ENCODE data around the gene TLCD3A.
"Not testable (repeated sequence)": the region's sequence is repeated elsewhere in the genome, so short reads cannot be mapped to it uniquely, and the experiment has no call there.

The TLCD3A gene

DNA sequence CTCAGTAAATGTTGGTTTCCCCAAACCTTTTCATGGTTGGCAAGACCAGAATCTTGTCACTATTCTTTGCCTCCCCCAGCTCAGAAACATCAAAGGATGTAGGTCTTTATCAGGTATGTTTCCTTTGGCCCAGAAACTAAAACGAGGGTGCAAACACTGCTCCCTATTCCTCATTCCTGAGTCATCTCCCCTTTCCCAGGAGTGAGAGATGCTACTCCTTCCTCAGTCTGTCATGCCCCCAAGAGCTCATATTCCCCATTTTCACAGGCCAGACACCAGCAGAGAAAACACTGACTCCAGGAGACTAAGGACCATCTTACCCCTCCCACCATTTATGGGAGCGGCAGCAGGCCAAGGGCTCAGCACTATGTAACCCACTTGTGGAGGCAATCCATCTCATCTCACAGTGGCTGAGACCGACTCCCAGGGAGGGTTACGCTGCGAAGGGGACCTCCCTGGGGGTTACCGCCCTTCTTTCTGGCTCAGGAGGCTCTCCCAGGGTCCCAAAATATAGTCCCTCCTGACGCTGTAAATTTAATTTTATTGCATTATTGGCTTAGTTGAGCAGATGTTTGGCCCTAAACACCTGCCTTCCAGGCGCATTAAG is 18.1 kb downstream of the TLCD3A start:
- no peak for DNase-seq

- DNase-seq = peak; percentile 63
Observed at GRCh38 chr17:751269-752001, 19.0 kb downstream of the TLCD3A start.

DNA sequence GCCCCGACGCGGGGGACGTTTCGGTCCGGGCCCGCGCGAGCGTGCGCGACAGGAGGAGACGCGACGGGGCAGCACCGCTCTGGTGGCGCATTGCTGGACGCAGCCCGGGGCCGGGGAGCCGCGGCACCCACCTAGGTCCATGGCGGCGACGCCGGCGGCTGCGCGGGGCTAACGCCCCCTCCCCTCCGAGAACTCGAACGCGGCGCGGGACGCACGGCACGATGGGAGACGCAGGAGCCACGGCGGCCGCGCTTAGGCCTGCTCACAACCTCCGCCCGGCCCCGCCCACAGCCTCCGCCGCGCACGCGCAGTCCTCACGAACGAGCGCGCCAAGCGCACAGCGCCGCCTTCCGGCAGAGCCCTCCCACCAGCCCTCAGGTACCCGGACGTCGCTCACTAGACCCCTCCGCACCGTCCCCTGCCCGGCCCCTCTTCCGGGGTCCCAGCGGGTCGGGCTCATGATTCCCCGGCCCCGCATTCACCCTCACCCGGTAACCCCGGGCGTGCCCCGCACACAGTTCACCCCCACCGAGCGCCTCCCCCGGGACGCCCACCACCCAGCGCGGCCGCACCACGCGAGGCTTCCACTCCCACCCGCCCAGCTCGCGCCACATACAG is 19.7 kb downstream of the TLCD3A start, which contains the start of gene GEMIN4:
Gene GEMIN4 (minus strand): TSS at position 263 of the 618 bp plus-strand sequence. CDS start 122 bp downstream, at position 141.
- DNase-seq = peak; percentile 95

DNA sequence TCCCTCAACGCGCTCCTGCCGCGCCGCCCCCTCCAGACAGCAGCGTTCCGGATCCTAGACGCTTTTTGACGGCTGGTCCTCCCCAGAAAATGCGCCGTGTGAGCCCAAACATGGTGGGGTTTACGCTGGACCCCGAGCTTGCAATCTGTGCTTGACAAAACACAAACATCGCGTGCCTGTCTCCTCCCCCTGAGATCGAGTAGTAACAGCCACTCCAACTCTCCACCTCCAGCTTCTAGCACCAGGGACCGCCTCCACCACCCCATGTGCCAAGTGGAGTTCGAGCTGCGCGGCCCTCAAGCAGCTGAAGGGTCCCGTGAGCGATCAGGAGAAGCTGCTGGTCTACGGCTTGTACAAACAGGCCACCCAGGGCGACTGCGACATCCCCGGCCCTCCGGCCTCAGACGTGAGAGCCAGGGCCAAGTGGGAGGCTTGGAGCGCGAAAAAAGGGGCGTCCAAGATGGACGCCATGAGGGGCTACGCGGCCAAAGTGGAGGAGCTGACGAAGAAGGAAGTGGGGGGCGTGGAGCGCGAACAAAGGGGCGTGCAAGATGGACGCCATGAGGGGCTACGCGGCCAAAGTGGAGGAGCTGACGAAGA is 20.3 kb downstream of the TLCD3A start:
- no peak for DNase-seq

- DNase-seq = no peak
Observed at GRCh38 chr17:753418-753817, 21.0 kb downstream of the TLCD3A start.

GRCh38 chr17:755319-755961 is 23.0 kb downstream of the TLCD3A start:
- DNase-seq = not testable (repeated sequence)

DNA sequence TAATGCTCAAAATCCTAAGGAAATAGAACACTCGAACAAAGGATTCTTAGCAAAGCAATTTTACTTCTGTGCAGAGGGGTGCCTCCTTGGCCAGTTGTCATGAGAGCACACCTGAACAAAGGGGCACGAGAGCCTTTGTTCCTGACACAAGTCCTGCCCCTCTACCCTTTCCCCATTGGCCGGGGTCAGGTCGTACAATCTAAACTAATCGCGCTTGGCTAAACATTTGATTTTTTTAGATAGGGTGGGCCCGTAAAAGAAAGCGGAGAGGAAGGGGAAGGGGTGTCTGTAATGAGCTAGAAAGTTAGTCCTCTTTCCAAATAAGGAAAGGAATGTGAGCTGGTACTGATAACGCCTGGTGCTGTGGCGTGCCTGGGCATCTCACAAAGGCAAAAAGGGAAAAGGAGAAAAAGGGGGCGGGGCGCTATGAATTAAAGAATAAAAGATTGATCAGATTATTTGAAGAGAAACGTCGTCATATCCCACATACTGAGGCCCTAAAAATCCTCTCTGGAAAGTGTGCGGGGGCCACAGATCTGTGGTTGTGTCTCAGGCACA is 23.7 kb downstream of the TLCD3A start:
- DNase-seq = not testable (repeated sequence)

DNA sequence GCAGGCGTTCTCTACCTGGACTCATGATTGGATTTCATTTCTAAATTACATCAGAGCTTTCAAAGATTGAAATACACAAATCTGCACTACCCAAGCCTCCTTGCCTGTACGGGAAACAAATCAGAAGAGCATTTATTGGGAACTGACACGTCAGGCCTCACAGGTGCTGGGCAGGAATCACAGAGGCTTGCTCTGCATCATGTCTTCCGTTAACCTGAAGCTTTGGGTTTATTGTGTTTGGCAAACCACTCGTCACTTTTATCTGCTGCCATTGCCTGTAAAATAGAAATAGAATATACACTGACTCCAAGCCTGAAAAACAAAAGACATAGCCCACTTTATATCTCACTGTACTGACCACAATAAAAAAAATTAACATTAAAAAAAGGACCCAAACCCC is 27.6 kb downstream of the TLCD3A start:
- DNase-seq = no peak

GRCh38 chr17:760371-760770 is 28.0 kb downstream of the TLCD3A start:
- DNase-seq = no peak

DNA sequence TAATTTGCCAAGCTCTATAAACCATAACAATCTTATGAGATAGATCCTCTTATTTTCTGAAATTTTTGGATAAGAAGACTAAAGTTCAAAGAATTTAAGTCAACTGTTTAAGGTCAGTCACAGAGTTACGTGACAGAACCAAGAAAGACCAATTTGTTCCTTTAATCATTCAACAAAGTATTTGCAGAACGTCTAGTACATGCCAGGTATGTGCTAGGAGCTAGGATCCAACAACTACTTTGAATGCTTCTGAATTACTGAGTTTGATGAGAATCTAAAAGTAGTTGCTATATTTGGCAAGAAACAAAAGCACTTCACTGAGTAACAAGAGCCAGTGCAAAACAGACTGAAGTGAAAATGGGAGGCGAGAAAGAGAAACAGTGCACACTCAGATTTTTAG is 34.7 kb downstream of the TLCD3A start:
- no peak for DNase-seq

- no peak for DNase-seq
Observed at GRCh38 chr17:773016-773415, 40.6 kb downstream of the TLCD3A start.

- DNase-seq = no peak
Observed at GRCh38 chr17:773467-774312, 41.3 kb downstream of the TLCD3A start.

DNA sequence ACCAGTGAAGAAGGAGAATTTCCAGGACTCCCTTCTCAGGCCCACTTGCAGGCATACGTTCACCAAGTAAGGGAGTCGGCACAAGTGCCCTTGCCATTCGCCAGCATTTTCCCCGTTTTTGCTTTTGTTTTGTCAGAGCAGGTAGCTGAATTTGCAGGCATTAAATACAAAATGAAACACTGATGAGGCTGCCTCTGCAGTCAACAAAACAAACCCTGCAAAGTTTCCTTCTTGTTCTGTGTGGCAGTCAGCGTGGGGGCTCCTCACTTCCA is 41.9 kb downstream of the TLCD3A start:
- DNase-seq = no peak

- no peak for DNase-seq
Observed at GRCh38 chr17:778096-778495, 45.7 kb downstream of the TLCD3A start.

DNA sequence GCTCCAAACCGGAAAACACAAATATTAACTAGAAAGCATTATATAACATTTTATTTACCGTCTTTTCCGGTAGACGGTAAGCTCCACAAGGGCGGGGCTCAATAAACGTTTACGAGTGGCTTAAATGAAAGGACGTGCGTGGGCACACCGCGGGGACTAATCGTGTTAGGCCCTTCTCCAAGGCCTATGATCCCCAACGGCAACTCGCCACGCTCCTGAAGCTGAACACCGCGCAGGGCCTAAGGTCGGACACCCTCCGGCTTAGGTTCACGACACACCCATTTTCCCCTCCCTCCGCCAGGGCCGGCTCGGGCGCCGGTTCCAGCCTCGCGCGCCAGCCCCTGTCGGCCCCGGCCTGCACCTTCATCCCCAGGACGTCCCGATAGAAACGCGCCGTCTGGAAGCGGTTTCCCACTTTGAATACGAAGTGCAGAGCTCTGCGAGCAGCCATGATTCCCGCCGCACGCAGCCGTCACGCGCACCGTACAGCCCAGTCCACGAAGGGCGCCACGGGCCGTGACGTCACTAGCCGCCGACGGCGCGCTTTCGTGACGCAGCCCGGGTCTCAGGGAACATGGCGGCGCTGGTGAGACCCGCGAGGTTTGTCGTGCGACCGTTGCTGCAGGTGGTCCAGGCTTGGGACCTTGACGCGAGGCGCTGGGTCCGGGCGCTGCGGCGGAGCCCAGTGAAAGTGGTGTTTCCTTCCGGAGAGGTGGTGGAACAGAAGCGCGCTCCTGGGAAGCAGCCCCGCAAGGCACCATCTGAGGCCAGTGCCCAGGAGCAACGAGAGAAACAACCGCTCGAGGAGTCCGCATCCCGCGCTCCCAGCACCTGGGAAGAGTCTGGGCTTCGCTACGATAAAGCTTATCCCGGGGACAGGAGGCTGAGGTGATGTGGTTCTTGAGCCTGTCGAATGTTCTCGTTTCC is 49.7 kb downstream of the TLCD3A start, which contains the start of the genes GLOD4 and MRM3:
Gene GLOD4 (minus strand): TSS at position 476 of the 927 bp plus-strand sequence. CDS start 25 bp downstream, at position 451.
Gene MRM3 (plus strand): TSS at position 549 of the 927 bp plus-strand sequence. CDS start 26 bp downstream, at position 575.
- peak; percentile 95 for DNase-seq

DNA sequence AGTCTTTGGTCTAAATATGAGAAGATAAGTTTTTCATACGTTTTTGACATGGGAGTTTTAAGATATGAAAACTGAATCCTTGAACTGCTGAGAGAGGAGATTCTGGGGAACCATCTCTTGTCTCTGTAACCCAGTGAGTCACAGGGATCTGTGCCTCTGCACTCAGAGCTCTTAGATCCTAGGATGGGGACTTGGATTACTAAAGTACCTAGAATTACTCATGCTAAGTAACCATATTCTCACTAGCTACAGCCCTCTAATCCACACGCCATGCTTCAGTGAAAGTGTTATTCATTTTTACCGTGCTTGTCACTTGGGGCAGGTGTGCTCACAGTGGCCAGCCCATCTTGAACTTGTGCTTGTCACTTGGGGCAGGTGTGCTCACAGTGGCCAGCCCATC is 51.7 kb downstream of the TLCD3A start:
- DNase-seq = no peak

DNA sequence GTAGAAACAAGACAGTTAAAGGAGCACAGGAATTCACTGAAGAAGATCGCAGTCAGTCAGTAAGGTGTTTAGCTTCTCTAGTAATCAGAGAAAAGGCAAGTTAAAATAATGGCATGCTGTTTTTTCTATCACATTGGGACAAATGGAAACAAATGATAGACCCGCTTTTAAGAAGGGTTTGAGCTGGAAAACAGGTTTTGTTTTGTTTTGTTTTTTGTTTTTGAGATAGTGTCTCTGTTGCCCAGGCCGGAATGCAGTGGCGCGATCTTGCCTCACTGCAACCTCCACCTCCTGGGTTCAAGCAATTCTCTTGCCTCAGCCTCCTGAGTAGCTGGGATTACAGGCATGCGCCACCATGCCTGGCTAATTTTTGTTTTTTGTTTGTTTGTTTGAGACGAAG is 53.5 kb downstream of the TLCD3A start:
- not testable (repeated sequence) for DNase-seq

DNA sequence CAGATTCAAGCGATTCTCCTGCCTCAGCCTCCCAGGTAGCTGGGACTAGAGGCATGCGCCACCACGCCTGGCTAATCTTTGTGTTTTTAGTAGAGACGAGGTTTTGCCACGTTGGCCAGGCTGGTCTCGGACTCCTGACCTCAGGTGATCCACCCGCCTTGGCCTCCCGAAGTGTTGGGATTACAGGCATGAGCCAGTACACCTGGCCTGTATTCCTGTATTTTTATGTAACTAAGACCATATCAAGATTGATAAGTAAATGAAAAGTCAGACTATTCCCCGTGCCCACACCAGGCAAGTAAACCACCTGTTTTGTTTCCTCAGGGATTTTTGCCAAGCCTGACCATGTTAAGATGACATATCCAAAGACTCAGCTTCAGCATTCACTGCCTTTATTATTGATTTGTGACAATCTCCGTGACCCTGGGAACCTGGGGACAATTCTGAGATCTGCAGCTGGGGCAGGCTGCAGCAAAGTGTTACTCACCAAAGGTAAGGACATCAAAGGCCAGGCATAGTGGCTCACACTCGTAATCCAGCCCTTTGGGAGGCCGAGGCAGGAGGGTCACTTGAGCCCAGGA is 55.3 kb downstream of the TLCD3A start:
- no peak for DNase-seq

GRCh38 chr17:788551-788950 is 56.2 kb downstream of the TLCD3A start:
- DNase-seq = no peak

- DNase-seq = no peak
Observed at GRCh38 chr17:789160-789840, 56.9 kb downstream of the TLCD3A start.

All from suppressor macrophage treated with lipopolysaccharide for 4 hours (primary cell).